ENCODE measurements around the gene CRIP1.

Gene CRIP1

GRCh38 chr14:105480199-105480746 lies 6.4 kb upstream of the CRIP1 start:
- no peak for ATAC-seq
- no peak for DNase-seq

- ATAC-seq (peak; percentile 61), DNase-seq (peak; percentile 95)
These were observed 5.6 kb upstream of the CRIP1 start for GRCh38 chr14:105480807-105481801.

- DNase-seq, result peak; percentile 92
- peak; percentile 68 for ATAC-seq
These were observed 4.7 kb upstream of the CRIP1 start for GRCh38 chr14:105481886-105482457.

- DNase-seq (no peak), ATAC-seq (no peak)
These were observed 4.1 kb upstream of the CRIP1 start for GRCh38 chr14:105482486-105483110.

- no peak for ATAC-seq
- DNase-seq, result no peak
These were observed 3.2 kb upstream of the CRIP1 start for GRCh38 chr14:105483300-105484068.

GRCh38 chr14:105484069-105484996 lies 2.4 kb upstream of the CRIP1 start:
- DNase-seq (peak; percentile 48), ATAC-seq (no peak)

GRCh38 chr14:105484997-105485393 lies 1.7 kb upstream of the CRIP1 start:
- DNase-seq, result no peak
- ATAC-seq, result no peak

- peak; percentile 64 for DNase-seq
These were observed 935 bp upstream of the CRIP1 start for GRCh38 chr14:105485739-105486162.

GRCh38 chr14:105486974-105487448 lies 325 bp downstream of the CRIP1 start:
- ATAC-seq (no peak), DNase-seq (peak; percentile 71)

More at GRCh38 chr14:105485739-105486162, 935 bp upstream of the CRIP1 start:
- ATAC-seq, result no peak

GRCh38 chr14:105487449-105487985 lies 831 bp downstream of the CRIP1 start:
- ATAC-seq (no peak), DNase-seq (peak; percentile 74)

- peak; percentile 47 for DNase-seq
- no peak for ATAC-seq
These were observed 1.5 kb downstream of the CRIP1 start for GRCh38 chr14:105487986-105488777.

GRCh38 chr14:105488781-105489541 lies 2.3 kb downstream of the CRIP1 start:
- ATAC-seq (no peak), DNase-seq (no peak)

GRCh38 chr14:105489542-105490266 lies 3.0 kb downstream of the CRIP1 start:
- DNase-seq (peak; percentile 85), ATAC-seq (peak; percentile 4)

- DNase-seq (no peak), ATAC-seq (no peak)
These were observed 3.5 kb downstream of the CRIP1 start for GRCh38 chr14:105490267-105490571.

GRCh38 chr14:105490572-105491365 lies 4.1 kb downstream of the CRIP1 start, which contains the start of gene TEDC1:
TSS of gene TEDC1 (plus strand) at chr14:105491246. CDS start at chr14:105491376, 130 bp downstream.
- DNase-seq (peak; percentile 98), ATAC-seq (peak; percentile 80)

GRCh38 chr14:105491366-105491973 lies 4.8 kb downstream of the CRIP1 start:
- peak; percentile 95 for DNase-seq
- peak; percentile 12 for ATAC-seq

Data from stimulated activated naive CD8-positive, alpha-beta T cell treated with anti-CD3 and anti-CD28 coated beads, Interleukin-15, Interleukin-2, amounts not matched to agents 100 U/mL and 50 U/mL, for 24 hours (primary cell).